H1 (cell line): ENCODE measurements around the gene ZNF81.

ENCODE experiments used
- ASH2L ChIP-seq: fragments of 200-600, 300-600 bp; sonication (generic); IDR thresholded peaks from one replicate; pipeline ENCODE4 v1.7.1; 2017; ENCODE audit warnings: low read length
- CHD2 ChIP-seq: IDR thresholded peaks from 2 replicates; pipeline ENCODE4 v1.6.1; 2012; ENCODE audit warnings: low read length, improper control_type of control experiment
- CHD7 ChIP-seq: fragments of 300-600 bp; sonication (generic); IDR thresholded peaks from 2 replicates; pipeline ENCODE4 v1.7.1; 2012; ENCODE audit warnings: low read length, moderate library complexity, mild to moderate bottlenecking, inconsistent platforms; ENCODE audit not compliant: insufficient replicate concordance
- CREB1 ChIP-seq: IDR thresholded peaks from 2 replicates; pipeline ENCODE4 v1.6.1; 2012; ENCODE audit warnings: inconsistent platforms
- EP300 ChIP-seq, 2 experiments: IDR thresholded peaks; 1 replicate in 1 of 2; 2 replicates in 1 of 2; pipeline ENCODE4 v1.6.1; 2011 to 2012; ENCODE audit warnings: low read depth in 2 of 2, low read length in 2 of 2, mild to moderate bottlenecking in 2 of 2, borderline replicate concordance in 1 of 2, inconsistent platforms in 1 of 2, moderate library complexity in 1 of 2
- POLR2A ChIP-seq, 2 experiments: IDR thresholded peaks; 1 replicate in 1 of 2; 2 replicates in 1 of 2; pipeline ENCODE4 v1.6.1; 2011; ENCODE audit warnings: low read depth in 2 of 2, low read length in 2 of 2, mild to moderate bottlenecking in 2 of 2; ENCODE audit errors: control extremely low read depth in 1 of 2
- SP1 ChIP-seq: IDR thresholded peaks from 2 replicates; pipeline ENCODE4 v1.6.1; 2011; ENCODE audit warnings: low read depth, low read length
- TAF1 ChIP-seq: IDR thresholded peaks from 2 replicates; pipeline ENCODE4 v1.6.1; 2011; ENCODE audit warnings: mild to moderate bottlenecking, low read depth, low read length
- TAF7 ChIP-seq: optimal IDR thresholded peaks from 2 replicates; pipeline ENCODE3; 2011; ENCODE audit warnings: low read depth, mild to moderate bottlenecking, inconsistent platforms, low read length, moderate library complexity, borderline replicate concordance
- TF ChIP-seq, protein P1 (sequence below): IDR thresholded peaks from 2 replicates; pipeline ENCODE4 v1.6.1; 2012; ENCODE audit warnings: inconsistent platforms
- TF ChIP-seq, protein P2 (sequence below), 3 experiments: IDR thresholded peaks; 1 replicate in 2 of 3; 2 replicates in 1 of 3; pipeline versions ENCODE4 v1.5.1 to v1.6.1; 2011; ENCODE audit warnings: low read length in 3 of 3, mild to moderate bottlenecking in 3 of 3, inconsistent platforms in 2 of 3, low read depth in 1 of 3, moderate library complexity in 1 of 3; ENCODE audit not compliant: insufficient read depth in 1 of 3; ENCODE audit errors: control extremely low read depth in 1 of 3
- TF ChIP-seq, protein P3 (sequence below): IDR thresholded peaks from 2 replicates; pipeline ENCODE4 v1.6.1; 2012; ENCODE audit warnings: low read length, inconsistent platforms

DNA sequence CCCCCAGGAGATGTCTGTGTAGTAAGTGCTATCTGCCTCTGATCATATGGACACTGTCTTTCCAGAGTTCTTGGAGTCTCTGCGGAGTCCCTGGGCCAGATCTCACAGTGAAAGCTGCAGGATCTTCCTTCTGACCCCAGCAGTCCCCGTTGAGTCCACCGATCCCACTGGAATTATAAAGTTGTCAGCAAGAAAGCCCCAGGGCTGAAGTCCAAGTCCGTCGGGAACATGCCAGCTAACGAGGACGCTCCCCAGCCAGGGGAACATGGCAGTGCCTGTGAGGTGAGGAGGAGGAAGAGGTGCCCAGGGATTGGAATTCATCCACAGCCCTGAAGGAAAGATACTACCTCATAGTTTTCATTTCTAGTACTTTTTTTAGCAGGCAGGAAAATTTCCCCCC is 9.3 kb downstream of the ZNF81 start:
- TF ChIP-seq ASH2L (no peak), SP1 (no peak), CREB1 (no peak), POLR2A (IDR thresholded peaks at IDR 0.05; ENCODE audit: control extremely low read depth in 1 of 2, low read depth in 2 of 2, low read length in 2 of 2) (no peak), TAF1 (no peak), TAF7 (no peak), CHD2 (no peak), EP300 (IDR thresholded peaks at IDR 0.05; ENCODE audit: borderline replicate concordance in 1 of 2, low read depth in 2 of 2, low read length in 2 of 2) (no peak), CHD7 (no peak)
- TF ChIP-seq, protein P1, sequence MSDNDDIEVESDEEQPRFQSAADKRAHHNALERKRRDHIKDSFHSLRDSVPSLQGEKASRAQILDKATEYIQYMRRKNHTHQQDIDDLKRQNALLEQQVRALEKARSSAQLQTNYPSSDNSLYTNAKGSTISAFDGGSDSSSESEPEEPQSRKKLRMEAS, result no peak
- TF ChIP-seq, protein P2, sequence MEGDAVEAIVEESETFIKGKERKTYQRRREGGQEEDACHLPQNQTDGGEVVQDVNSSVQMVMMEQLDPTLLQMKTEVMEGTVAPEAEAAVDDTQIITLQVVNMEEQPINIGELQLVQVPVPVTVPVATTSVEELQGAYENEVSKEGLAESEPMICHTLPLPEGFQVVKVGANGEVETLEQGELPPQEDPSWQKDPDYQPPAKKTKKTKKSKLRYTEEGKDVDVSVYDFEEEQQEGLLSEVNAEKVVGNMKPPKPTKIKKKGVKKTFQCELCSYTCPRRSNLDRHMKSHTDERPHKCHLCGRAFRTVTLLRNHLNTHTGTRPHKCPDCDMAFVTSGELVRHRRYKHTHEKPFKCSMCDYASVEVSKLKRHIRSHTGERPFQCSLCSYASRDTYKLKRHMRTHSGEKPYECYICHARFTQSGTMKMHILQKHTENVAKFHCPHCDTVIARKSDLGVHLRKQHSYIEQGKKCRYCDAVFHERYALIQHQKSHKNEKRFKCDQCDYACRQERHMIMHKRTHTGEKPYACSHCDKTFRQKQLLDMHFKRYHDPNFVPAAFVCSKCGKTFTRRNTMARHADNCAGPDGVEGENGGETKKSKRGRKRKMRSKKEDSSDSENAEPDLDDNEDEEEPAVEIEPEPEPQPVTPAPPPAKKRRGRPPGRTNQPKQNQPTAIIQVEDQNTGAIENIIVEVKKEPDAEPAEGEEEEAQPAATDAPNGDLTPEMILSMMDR (IDR thresholded peaks at IDR 0.05; ENCODE audit: control extremely low read depth in 1 of 3, insufficient read depth in 1 of 3, low read depth in 1 of 3, low read length in 3 of 3), result no peak
- TF ChIP-seq, protein P3, sequence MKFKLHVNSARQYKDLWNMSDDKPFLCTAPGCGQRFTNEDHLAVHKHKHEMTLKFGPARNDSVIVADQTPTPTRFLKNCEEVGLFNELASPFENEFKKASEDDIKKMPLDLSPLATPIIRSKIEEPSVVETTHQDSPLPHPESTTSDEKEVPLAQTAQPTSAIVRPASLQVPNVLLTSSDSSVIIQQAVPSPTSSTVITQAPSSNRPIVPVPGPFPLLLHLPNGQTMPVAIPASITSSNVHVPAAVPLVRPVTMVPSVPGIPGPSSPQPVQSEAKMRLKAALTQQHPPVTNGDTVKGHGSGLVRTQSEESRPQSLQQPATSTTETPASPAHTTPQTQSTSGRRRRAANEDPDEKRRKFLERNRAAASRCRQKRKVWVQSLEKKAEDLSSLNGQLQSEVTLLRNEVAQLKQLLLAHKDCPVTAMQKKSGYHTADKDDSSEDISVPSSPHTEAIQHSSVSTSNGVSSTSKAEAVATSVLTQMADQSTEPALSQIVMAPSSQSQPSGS, result no peak
